Fibroblast of gingiva (primary cell): ENCODE results near the gene HRH1.

ENCODE experiments used
- DNase-seq: peaks from one replicate; pipeline ENCODE4 v3.0.0-alpha.2; 2011; ENCODE audit warnings: low read depth

Gene HRH1

GRCh38 chr3:11282250-11283138 lies 128.2 kb downstream of the HRH1 start:
- peak; percentile 62 for DNase-seq

- DNase-seq, result no peak
These were observed 128.8 kb downstream of the HRH1 start for GRCh38 chr3:11283139-11283475.

GRCh38 chr3:11284011-11284410 lies 129.7 kb downstream of the HRH1 start:
- DNase-seq, result no peak

- no peak for DNase-seq
These were observed 131.2 kb downstream of the HRH1 start for GRCh38 chr3:11285471-11285870.

- no peak for DNase-seq
These were observed 133.1 kb downstream of the HRH1 start for GRCh38 chr3:11287404-11287803.

- peak; percentile 42 for DNase-seq
These were observed 133.8 kb downstream of the HRH1 start for GRCh38 chr3:11288021-11288491.

GRCh38 chr3:11288786-11289637 lies 134.7 kb downstream of the HRH1 start:
- peak; percentile 95 for DNase-seq

GRCh38 chr3:11289864-11290263 lies 135.6 kb downstream of the HRH1 start:
- no peak for DNase-seq

GRCh38 chr3:11290743-11291680 lies 136.7 kb downstream of the HRH1 start:
- DNase-seq, result peak; percentile 30

GRCh38 chr3:11291808-11292207 lies 137.5 kb downstream of the HRH1 start:
- no peak for DNase-seq

GRCh38 chr3:11297126-11297525 lies 142.8 kb downstream of the HRH1 start:
- no peak for DNase-seq

- DNase-seq, result no peak
These were observed 146.7 kb downstream of the HRH1 start for GRCh38 chr3:11300970-11301369.

- no peak for DNase-seq
These were observed 148.2 kb downstream of the HRH1 start for GRCh38 chr3:11302444-11302843.

- DNase-seq, result no peak
These were observed 149.9 kb downstream of the HRH1 start for GRCh38 chr3:11304175-11304574.

GRCh38 chr3:11305509-11305908 lies 151.2 kb downstream of the HRH1 start:
- DNase-seq, result no peak

GRCh38 chr3:11306817-11307589 lies 152.7 kb downstream of the HRH1 start:
- DNase-seq, result no peak

GRCh38 chr3:11307830-11308432 lies 153.6 kb downstream of the HRH1 start:
- no peak for DNase-seq

GRCh38 chr3:11310258-11310657 lies 156.0 kb downstream of the HRH1 start:
- no peak for DNase-seq

- no peak for DNase-seq
These were observed 157.9 kb downstream of the HRH1 start for GRCh38 chr3:11312166-11312565.
